Activated CD4-positive, alpha-beta T cell treated with anti-CD3 and anti-CD28 coated beads, Interleukin-2, Interleukin-4, amounts not matched to agents 100 ng/mL and 50 ng/mL, durations not matched to agents 16 hours and 8 hours (primary cell): ENCODE data around the gene PHETA2.
"Not testable (repeated sequence)": the region's sequence is repeated elsewhere in the genome, so short reads cannot be mapped to it uniquely, and the experiment has no call there.

Source experiments
- DNase-seq: peaks from one replicate; pipeline ENCODE4 v3.0.0-alpha.2; 2020; ENCODE audit warnings: low spot score

The PHETA2 gene

GRCh38 chr22:42069801-42070516 lies 4.1 kb upstream of the PHETA2 start:
- no peak for DNase-seq

- peak; percentile 97 for DNase-seq
These were observed 3.3 kb upstream of the PHETA2 start, which contains the start of gene NAGA for GRCh38 chr22:42070517-42071422. NAGA (minus strand) TSS chr22:42070812; CDS start chr22:42070297, 515 bp downstream.

GRCh38 chr22:42071508-42071907 lies 2.5 kb upstream of the PHETA2 start:
- DNase-seq, result not testable (repeated sequence)

GRCh38 chr22:42072606-42073330 lies 1.3 kb upstream of the PHETA2 start:
- DNase-seq, result no peak

GRCh38 chr22:42073621-42074041 lies 417 bp upstream of the PHETA2 start:
- no peak for DNase-seq

GRCh38 chr22:42074846-42075676 lies 1.0 kb downstream of the PHETA2 start:
- DNase-seq, result no peak

GRCh38 chr22:42076764-42077485 lies 2.9 kb downstream of the PHETA2 start:
- no peak for DNase-seq

- no peak for DNase-seq
These were observed 3.6 kb downstream of the PHETA2 start for GRCh38 chr22:42077486-42078125.

DNA sequence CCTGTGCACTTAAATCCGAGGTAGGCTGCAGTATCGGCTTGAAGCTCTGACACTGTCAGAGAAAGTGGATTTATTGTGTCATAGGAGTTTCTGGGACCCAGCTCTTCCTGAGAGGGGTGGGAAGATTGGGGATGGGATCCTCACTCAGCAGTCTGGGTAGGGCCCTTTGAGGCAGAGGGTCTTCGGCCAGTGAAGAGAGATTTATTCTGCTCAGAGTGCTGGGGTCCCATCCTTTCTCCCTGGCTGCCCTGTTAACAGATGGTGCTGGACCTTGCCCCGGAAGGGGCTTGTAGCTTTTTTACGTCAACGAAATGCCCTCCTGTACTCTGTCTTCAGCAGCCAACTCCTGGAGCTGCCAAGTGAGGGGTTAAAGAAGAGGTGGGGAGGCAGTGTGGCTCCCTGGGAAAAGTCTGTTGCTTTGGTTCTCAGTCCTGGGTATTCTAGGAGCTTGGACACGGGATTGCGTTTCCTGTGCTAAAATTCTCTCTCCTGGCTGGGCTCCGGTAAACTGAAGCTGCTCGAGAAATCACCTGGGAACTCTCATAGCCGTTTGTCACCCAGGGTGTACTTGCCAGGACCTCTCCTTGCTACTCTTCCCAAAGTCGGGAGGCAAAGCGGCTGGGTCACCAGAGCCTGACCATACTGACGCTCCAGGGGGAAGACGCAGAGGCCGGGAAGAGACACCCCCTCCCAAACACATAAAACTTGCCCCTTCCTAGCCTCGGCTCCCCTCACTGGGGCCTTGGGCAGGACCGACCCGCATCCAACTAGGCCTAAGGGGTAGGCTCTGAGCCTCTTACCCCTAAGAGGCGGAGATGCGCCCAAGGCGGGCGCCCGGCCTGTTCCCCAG lies 4.6 kb downstream of the PHETA2 start:
- DNase-seq, result no peak

DNA sequence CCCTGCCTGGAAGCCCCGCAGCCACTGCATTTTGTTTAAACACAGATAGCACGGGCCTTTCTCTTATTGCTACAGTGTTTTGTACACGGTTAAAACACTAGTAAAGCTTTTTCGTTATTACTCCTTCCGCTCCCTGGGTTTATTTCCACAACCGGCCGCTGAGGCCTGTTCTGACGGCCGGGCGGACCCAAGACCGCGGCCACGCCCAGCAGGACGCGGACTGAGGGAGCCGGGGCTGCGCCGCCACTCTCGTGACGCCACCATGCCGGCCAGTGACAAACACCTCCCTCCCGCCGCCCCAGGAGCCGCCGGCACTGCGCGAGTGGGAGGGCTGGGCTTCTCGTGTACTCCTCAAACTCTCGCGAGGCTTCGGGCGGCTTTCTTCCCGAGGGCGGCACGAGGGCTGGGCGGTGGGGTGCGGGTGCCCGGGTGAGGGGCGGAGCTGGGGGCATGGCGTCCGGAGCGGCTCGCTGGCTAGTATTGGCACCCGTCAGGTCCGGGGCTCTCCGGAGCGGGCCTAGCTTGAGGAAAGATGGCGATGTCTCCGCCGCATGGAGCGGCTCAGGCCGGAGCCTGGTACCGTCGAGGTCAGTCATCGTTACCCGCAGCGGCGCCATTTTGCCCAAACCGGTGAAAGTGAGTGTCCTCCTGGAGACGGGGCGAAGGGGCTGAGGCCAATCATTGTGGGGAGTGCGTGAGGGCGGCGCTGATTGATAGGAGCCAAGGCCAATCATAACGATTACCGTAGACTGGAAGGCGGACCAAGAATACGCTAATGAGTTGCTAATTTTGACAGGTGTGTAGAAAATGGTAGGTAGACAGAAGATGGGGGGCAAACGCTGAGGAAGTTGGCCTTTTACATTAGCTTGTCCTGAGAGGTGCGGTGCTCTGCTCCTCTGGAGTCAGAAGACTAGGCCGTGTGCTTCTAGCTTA lies 5.5 kb downstream of the PHETA2 start, which contains the start of gene SMDT1:
Gene SMDT1, plus strand, starts transcription at position 382 of the 933 bp plus-strand sequence. Its CDS starts 69 bp downstream, at position 451.
- DNase-seq, result peak; percentile 98

- no peak for DNase-seq
These were observed 6.2 kb downstream of the PHETA2 start for GRCh38 chr22:42080287-42080686.

DNA sequence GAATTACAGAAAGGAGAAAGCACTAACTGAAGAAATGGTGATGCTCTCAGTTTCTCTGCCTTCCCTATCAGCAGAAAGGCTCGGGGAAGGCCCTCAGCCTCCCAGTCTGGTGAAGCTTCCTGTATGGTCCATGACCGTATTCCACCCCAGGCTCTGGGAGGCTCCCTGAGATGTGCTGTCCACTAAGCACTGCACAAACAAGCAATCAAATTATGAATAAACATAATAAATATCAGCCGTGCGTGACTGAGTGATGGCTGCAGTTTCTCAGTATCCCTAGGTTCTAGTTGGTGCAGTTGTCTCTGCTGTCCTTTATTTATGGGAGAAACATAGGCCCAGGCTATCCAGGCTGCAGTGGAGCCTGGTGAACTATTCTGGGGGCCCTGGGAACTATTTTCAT lies 9.1 kb downstream of the PHETA2 start:
- DNase-seq, result no peak

GRCh38 chr22:42084874-42085273 lies 10.8 kb downstream of the PHETA2 start:
- no peak for DNase-seq

DNA sequence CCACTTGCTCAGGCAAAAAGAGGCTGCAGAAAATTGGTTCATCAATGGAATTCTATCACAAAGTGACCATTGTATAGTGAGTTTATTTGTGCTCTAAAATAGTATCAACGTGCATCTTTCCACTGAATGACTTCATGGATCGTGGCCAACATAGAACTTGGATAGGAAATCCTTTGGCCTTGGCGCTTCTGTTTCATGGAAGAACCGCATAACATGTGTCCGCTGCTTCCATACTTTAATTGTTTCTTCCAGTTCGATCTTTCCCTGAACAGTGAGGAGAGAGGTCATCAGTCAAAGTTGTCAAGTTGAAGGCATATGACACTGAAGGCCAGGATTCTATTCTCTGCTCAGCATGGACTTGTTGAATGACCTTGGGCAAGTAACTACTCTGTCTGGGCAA lies 12.0 kb downstream of the PHETA2 start:
- no peak for DNase-seq

DNA sequence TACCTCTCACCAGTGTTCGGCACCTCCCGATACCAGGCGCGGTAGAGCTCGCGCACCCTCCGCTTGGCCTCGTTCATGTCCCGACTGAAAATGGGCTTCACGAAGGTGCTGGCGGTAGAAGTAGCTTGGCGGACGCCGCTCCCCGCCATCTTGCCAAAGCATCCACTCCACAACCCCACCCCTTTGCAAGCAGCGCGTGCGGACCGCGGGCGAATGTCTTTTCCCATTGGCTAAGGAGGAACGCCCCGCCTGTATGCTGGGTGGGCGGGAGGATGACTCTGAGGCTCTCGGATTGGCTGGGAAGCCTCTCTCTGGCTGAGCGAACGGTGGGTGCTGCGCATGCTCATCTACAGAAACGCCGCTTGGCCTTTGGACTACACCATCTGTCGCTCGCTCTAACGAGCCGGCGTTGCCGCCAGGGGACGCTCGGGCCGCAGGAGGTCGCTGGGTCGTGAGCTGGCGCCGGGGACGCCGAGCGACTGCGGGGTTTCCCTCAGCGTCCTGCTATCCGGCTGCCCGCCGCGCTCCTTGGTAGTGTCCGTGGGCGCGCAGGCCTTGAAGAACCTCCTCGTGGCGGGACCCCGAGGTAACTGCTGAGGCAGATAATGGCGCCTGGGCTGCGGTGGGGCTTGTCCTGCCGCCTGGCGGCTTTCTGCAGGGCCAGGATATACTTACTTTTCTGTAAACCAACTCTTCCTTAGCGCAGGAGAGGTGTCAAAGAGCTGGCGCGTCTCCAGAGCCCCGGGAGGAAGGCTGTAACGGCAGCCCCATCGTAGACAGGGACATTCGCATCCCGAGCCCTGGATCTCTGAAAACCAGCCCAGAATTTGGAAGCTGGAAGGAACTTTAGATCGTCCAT lies 16.8 kb downstream of the PHETA2 start, which contains the start of gene NDUFA6:
Gene NDUFA6, minus strand, starts transcription at position 177 of the 859 bp plus-strand sequence. Its CDS starts 28 bp downstream, at position 149.
- DNase-seq, result peak; percentile 100

DNA sequence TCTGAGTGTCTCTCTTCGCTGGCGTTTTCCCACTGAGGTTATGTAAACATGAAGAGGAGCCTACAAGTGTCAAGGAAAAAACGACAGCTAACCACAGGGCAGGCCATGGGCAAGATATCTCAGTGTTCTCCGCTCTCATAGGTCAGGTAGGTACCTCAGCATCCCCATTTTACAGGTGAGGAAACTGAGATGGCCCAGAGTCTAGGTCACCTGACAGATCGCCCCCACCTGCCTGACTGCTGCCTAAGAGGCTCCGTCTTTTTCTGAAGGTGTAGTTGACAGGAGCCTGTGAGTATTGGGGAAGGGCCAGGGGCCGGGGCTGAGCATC lies 17.4 kb downstream of the PHETA2 start:
- no peak for DNase-seq

- no peak for DNase-seq
These were observed 27.2 kb downstream of the PHETA2 start for GRCh38 chr22:42101199-42101598.
